ENCODE data around the gene VDR.

DNA sequence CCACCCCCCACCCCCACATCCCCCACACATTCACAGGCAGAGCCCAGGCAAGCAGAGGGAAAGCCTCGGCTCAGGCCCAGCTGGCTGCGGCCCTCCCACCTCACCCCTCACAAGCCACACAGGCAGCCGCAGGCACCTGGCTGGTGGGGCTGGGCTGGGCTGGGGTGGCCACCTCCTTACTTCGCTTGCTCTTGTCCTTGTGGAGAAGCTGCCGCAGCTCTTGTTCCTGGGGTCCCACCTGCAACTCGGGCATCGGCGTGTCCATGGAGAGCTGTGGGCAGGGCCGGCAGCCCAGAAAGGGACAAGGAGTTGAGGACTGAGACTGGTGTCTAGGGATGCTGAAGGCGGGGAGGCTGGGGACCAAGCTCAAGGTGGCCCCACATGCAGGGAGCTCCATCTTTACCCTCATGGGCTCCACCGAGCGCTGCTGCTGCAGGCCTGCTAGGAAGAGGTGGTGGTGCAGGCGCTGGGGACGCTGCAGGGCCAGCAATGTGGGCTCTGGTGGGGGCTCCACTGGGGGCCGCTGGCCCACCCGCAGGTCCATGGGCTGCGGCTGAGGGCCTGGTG, 106.3 kb downstream of the VDR start:
- no peak for TF ChIP-seq CTCF (IDR thresholded peaks at IDR 0.05; ENCODE audit: poor library complexity)
- no peak for TF ChIP-seq EZH2phosphoT487 (IDR thresholded peaks at IDR 0.05; ENCODE audit: low read depth, severe bottlenecking, unreplicated experiment)
